ENCODE results near the gene GIMAP7.
A peak's percentile ranks its signal among the peaks of the same experiment; 100 is the strongest.
"Not testable (repeated sequence)": the region's sequence is repeated elsewhere in the genome, so short reads cannot be mapped to it uniquely, and the experiment has no call there.

The GIMAP7 gene

DNA sequence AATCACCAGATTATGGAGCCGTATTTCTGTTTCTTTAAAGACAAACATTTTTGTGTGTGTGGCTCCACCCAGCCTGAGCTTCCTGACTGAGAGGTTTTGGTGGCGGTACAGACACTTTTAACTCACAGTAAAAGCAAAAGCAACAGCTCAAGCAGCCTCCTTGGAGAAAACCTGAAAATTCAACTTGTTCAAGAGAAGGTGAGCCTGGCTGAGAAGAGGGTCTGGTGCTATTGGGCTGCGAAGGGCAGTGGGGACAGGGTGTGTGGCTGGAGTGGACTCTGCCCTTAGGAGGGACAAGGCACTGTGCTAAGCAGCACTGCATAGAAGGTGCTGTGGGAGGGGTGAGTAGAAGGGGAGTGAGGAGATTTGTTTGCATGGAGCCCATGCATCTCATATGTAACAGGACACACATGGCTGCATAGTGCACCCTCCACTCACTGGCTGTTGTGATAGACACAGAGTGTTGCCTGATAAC lies at the start of gene GIMAP7:
GIMAP7 (plus strand) TSS at position 125 of the 475 bp plus-strand sequence. CDS start 5,103 bp downstream, outside the sequence.
- DNase-seq (ENCODE audit: low read depth): peak; percentile 24

DNA sequence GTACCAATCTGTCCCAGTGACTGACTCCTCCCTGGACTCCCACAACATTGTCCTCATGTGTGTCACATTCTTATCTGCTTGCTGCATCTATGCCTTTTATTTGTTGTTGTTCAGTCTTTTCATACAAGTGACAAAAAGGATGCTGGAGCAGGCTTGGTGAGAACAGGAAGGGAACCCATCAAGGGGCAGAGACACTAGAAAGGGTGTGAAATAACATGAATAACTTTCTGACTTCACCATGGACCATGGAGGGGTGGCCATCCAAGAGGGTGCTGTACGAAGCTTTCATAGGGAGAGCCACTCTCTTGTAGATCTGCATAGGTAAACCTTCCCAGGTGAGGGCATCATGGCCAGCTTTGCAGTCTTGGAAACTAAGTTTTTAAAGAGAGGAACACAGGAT lies 49.7 kb upstream of the GIMAP7 start:
- DNase-seq (ENCODE audit: low read depth): no peak

DNA sequence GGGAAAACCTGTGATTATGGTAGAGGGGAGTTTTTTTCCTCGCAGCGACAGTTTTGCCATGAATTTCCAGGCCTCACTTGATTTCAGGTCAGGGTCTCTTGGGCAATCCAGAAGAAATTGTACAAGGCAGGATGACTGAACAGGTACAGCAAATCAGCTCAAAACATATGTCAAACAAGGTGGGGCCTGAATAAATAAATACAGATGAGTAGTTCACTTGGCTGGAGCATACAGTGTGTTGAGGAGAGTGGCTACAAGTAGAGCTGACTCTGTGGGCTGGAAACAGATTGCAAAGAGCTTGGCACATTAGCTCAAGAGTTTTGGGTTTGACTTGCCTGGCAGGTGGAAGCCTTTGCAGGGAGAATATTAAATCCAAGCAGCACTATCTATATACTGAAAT lies 49.3 kb upstream of the GIMAP7 start:
- no peak for DNase-seq (ENCODE audit: low read depth)

DNA sequence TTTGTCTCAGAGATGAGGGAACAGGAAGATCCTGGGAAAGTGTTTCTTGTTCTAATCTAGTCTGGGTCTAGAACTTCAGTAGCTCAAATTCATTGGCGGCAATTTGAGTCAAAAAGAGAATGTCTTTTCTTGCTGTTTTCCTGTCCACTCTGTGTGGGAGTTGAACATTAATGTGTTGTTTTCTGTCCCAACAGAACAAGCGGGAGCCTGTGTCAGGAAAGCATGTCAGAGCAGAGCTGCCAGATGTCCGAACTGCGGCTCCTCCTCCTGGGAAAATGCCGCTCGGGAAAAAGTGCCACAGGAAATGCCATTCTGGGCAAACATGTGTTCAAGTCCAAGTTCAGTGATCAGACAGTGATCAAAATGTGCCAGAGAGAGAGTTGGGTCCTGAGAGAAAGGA lies 48.2 kb upstream of the GIMAP7 start:
- DNase-seq (ENCODE audit: low read depth): no peak

DNA sequence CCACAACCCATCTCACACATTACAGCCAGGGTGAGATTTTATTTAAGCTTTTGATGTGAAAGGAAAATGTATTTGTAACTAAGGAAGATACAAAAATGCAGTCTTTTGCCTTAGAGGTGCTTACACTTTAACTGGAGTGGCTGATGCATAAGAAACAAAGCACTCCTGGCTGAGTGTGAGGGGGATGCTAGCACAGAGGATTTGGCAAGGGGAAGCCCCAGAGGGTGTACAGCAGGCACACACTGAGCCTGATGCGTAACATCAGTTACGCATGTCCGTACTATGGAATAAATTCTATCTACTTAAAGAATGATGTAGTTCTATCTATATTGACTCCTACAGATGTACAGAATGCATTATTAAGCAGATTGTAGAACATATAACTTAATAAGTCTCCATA lies 46.4 kb upstream of the GIMAP7 start:
- no peak for DNase-seq (ENCODE audit: low read depth)

DNA sequence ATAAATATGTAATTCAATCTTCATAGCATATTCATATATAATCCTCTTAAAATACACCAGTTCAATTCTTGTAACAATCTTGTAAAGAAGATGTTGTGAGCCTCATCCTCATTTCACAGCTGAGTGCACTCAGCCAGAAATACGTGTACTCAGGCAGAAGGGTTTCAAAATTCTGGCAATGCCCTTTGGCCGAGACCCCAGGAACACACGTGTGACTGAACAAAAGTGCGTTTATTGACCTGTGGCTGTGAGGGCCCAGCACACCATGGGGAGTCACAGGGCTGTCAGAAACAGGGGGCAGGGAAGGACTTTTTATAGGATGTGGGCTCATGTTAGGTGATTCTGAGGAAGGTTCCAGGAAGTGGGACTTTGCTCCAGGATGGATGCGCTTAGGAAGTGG lies 42.8 kb upstream of the GIMAP7 start:
- DNase-seq (ENCODE audit: low read depth): no peak

DNA sequence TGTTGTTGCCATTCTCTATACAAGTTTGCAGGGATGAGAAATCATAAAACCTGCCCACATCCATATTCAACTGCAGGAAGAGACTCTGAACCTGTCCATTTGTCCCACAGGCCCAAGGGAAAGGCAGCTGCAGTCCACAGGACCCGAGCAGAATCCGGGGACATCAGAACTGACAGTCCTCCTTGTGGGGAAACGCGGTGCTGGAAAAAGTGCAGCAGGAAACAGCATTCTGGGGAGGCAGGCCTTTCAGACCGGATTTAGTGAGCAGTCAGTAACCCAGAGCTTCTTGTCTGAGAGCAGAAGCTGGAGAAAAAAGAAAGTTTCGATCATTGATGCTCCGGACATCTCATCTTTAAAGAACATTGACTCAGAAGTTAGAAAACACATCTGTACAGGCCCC lies 40.8 kb upstream of the GIMAP7 start:
- no peak for DNase-seq (ENCODE audit: low read depth)

DNA sequence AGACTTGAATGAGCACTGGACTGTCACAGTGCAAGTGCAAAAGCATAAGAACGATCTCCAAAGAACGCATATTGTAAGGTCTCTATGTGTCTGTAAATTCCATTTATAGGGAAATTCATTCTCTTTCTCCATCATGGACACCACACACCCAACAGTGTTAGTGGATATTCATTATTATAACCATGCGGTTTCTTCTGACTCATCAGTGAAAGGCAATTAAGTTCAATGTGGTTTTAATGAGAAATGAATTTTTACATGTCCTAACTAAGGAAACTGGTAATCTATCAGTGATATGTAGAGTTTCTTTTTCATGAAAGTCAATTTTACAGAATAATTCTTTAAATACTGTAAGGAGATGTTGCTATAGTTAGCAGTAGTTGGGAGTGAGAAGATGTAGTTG lies 38.4 kb upstream of the GIMAP7 start:
- no peak for DNase-seq (ENCODE audit: low read depth)

DNA sequence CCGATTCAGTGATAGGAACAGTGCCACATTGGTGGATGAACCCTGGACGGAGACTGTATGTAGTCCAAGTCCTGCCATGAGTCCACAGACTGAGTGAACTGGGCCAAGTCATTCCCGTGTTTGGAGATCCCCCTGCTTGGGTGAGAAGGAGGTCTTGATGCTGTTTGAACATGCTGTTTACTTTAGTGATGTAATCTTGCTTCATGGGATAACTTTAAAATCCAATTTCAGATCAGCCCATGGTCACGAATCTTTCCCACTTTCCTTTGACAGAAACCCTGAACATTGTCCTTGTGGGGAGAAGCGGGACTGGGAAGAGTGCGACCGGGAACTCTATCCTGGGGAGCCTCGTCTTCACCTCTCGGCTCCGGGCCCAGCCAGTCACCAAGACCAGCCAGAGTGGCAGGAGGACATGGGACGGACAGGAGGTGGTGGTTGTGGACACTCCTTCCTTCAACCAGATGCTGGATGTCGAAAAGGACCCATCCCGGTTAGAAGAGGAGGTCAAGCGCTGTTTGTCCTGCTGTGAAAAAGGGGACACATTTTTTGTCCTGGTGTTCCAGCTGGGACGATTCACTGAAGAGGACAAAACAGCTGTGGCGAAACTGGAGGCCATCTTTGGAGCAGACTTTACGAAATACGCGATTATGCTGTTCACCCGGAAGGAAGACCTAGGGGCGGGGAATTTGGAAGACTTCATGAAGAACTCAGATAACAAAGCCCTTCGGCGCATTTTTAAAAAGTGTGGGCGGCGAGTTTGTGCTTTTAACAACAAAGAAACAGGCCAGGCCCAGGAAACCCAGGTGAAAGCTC lies 37.6 kb upstream of the GIMAP7 start:
- DNase-seq (ENCODE audit: low read depth): no peak

DNA sequence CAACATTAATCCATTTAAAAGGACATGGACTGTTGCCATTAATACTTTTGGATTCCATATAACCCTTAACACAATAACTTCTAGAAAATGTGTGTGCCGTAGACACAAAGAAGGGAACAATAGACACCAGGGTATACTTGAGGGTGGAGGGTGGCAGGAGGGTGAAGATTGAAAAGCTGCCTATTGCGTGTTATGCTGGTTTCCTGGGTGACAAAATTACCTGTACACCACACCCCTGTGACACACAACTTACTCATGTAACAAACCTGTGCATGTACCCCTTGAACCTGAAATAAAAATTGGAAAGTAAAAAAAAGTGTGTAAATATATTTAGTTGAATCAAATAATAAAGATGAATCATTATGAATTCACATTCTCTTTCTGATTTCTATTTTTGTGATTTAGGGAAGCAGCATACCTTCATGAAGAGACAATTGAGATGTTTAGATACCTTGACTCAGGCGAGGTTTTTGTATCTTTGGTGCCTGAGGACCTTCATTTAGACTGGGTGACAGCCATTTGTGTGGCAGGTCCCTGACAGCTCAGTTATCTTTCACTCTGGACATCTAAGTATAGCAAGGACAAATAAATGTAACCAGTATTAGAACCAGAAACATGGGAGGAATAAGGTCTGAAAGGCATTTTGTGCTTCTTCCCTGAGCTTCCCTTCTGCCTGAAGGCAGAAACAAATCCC lies 35.5 kb upstream of the GIMAP7 start:
- DNase-seq (ENCODE audit: low read depth): no peak

DNA sequence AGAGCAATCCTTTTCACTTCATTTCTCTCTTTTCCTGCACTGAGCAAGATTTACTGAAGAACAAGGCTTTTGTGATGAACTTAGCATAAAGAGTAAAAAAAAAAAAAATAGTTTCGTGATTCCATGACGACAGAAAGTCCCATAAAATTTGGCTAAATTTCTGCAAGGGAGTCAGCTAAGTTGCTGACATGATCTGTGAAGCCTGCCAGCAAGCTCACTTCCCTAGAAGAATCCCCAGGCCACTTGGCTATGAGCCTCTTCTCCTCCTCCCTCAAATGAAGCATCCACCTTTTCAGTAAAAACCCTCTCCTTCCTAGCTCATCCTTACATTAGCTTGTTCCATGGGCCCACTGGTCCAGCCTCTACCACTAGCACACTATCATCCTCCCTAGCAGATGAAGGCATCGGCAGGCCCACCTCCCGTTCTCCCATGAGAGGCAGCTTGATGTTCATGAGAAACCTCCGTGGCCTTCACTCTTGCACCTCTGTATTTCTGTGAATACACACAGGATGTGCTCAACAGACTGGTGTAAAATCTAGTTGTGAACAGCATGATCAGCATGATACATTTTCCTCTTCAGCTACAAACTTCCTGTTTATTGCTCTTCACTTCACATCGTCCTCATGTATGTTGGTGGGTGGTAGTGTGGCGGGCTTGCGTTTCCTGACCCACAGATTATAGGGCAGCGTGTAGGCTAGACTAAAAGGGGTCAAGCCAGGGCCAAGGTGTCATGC lies 33.3 kb upstream of the GIMAP7 start:
- DNase-seq (ENCODE audit: low read depth): no peak

DNA sequence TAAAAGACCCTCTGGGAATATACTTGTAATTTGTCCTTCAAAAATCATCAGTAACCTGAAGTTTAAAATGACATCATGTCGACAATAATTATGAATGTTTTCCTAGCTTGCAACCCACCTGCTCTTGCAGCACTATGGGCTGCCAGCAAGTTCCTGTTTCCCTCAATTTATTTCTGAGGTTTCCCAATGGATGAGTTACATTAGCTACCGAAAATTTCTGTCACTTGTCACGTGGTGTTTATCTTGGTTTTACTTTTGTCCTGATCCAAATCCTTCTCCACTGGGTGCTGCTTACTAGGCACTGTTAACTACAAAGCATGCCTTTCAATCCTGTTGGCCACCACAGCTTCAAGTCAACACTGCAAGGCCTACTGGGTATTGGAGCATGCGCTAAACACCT lies 32.8 kb upstream of the GIMAP7 start:
- DNase-seq (ENCODE audit: low read depth): no peak

DNA sequence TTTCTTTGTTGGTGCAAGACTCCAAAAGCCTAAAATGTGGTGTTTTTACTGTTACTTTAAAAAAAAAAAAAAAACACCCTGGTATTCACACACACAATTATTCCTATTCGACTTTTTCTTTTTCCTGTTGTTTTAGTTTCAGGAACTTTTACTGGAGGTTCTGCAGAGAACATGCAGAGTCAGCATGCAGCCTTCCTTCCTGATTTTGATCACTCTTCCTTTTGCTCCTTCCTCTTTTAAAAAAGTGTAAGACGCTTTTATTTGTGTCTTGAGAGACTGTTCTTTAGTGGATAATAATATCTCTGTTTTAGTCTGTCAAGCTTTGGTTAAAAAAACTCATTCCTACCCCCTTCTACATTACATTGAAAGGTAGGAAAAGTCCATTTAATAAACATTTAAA lies 31.2 kb upstream of the GIMAP7 start:
- DNase-seq (ENCODE audit: low read depth): not testable (repeated sequence)

DNA sequence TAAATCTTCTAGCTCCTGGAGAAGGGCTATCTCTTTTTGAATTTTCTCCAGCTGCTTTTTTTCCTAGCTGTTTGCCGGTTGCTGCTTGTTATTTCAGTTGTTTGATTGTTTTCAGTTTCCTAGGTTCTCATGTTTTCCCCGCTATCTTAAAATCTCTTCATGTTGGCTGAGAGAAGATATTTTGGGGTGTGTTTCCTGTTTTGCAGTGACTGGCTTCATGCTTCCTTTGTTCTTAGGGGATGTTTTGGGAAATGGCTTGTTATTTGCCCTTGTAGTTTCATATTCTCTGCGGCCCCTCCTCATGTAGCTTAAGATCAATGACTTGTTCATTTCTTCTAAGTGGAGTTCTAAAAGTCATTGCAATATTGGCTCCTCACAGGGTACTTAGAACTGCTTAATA lies 30.6 kb upstream of the GIMAP7 start:
- not testable (repeated sequence) for DNase-seq (ENCODE audit: low read depth)

DNA sequence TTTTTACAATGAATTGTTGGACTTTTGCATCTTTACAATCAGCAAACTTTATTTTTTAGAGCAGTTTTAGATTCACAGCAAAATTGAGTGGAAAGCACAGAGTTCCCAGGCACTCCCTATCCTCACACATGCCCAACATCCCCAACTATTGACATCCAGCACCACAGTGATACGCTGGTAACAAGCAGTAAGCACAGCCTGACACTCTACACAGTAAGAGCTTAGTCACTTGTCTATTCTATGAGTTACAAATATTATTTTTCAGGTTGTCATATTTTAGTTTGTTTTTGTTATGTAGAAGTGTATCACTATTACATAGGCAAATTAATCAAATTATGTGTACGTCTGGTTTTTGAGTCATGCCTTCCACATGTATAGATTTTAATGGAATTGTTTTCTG lies 27.0 kb upstream of the GIMAP7 start:
- DNase-seq (ENCODE audit: low read depth): no peak

DNA sequence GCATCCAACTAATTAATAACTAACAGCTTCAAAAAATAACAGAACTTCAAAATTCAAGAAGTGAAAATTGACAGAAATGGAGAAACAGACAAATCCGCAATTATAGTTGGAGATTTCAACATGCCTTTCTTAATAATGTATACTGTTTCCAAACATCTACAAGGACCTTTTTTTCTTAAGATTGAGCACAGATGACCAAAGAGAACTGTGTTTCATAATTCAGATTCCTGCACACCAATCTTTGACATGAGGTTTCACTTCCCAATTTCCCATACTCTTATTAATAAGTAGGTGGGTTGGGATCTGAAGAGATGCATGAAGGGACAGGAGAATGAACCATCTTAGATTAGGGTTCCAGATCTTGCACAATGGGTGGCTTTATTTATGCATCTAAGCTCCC lies 24.9 kb upstream of the GIMAP7 start:
- no peak for DNase-seq (ENCODE audit: low read depth)

DNA sequence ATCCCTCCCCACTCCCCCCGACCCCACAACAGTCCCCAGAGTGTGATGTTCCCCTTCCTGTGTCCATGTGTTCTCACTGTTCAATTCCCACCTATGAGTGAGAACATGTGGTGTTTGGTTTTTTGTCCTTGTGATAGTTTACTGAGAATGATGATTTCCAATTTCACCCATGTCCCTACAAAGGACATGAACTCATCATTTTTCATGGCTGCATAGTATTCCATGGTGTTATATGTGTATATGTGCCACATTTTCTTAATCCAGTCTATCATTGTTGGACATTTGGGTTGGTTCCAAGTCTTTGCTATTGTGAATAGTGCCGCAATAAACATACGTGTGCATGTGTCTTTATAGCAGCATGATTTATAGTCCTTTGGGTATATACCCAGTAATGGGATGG lies 21.2 kb upstream of the GIMAP7 start:
- DNase-seq (ENCODE audit: low read depth): not testable (repeated sequence)

DNA sequence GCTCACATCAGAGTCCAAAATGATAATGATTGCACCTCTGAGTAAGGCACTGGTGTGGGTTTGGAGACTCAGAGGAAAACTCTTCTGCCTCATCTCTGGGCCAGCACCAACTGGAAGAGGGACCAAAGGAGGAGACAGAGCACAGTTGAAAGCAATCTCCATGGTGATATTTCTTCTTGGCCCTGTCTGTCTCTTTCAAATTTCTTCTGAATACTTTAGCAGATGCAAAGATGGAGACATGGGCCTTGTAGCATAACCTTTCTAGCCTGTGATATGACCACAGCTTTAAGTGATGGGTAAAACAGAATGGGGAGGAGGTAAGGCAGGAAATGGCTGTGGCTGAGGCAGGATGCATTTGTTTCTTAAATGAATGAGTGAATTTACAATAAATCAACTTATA lies 12.2 kb upstream of the GIMAP7 start:
- DNase-seq (ENCODE audit: low read depth): no peak

DNA sequence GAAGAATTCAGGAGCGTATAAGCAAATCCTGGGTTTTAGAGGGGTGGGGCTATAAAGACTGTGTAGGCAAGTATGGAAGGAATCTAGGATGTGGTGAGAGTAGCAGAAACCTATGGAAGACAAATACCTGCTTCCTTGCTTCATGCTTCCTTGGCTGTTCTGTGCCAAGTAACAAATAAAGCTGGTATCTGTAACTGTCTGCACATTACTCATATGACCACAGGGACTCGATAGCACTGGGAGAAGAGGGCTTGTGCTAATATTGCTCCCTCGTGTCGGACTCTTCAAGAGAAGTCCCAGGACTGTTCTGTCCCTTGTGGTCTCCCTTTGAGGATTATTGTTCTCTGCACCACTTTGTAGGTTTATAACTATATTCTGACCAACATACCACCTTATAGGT lies 11.5 kb upstream of the GIMAP7 start:
- no peak for DNase-seq (ENCODE audit: low read depth)

DNA sequence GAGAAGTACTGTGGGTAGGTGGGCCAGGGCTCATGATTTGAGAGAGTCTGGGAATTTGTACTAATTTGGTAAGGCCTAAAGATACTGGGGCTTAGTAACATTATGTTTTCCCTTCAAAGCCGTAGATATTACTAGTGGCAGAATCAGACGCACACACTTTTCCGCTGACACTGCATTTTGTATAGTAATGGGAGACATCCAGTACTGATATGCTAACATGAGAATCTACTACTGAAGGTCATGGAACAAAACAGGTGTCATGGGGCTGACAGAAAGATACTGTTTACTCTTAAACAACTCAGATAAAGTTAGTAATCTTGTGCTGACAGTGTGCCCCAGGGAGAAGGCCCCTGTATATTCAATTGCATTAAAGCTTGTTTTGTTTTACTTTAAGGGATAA lies 11.1 kb upstream of the GIMAP7 start:
- DNase-seq (ENCODE audit: low read depth): no peak

DNA sequence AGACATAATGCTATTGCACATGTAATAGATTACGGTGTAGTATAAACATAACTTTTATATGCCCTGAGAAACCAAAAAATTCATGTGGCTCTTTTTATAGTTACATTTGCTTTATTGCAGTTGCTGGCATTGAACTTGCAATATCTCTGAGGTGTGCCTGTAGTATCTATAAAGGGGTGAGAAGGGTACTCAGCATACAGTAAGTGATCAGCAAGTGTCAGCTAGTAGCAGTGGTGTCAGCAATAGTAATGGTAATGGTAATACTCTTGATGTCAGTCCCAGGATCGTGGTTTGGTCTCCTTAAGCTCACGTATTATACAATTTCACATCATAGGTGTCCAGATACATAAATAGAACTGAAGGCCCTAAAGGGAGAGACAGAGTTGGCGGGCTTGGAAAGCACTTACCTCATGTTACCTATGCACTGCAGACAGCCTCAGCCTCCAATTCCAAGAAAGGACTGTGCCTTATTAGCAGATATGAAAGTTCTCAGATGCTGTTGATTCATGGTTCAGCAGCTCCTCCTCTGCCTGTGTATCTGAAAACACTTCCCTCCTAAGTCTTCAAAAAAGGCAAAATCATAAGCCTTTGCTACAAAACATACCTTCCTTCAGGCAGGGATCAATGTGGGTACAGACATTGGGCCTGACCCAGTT lies 6.6 kb upstream of the GIMAP7 start:
- no peak for DNase-seq (ENCODE audit: low read depth)

DNA sequence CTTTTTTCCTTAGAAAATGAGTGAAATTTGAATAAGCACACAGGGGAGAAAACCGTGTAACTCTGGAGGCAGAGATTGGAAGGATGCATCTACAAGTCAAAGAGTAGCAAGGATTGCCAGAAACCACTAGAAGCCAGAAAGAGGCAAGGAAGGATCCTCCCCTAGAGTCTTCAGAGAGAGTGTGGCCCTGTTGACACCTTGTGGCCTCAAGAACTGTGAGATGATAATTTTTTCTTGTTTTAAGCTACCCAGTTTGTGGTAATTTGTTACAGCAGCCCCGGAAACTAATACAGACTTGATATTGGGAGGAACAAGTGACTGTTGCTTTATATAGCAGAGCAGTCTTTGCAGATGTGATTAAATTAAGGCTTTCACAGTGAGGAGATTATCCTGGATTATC lies 3.6 kb upstream of the GIMAP7 start:
- no peak for DNase-seq (ENCODE audit: low read depth)

All from stimulated activated CD8-positive, alpha-beta memory T cell treated with anti-CD3 and anti-CD28 coated beads, Interleukin-15, amount 100 ng/mL, for 1 hour (primary cell).